A549 (cell line): ENCODE measurements around the gene PRR7. TPM values are rescaled to one million over a fixed set of nuclear protein-coding genes. Genes with fewer than 3 reads are reported as not detected.

ENCODE experiments used
- ATAC-seq, 2 experiments: fragments of 200-7000 bp in 1 of 2; fragments of >200 bp in 1 of 2; cut with Nextera tagmentation in 1 of 2; cut with Tn5 transposase in 1 of 2; 3 replicates each; pipeline versions ENCODE4 v1.8.0 to v1.9.1; 2018 to 2020; ENCODE audit warnings: mild to moderate bottlenecking in 1 of 2, moderate library complexity in 1 of 2
- CTCF ChIA-PET: fragments of 300-600 bp; sonication (Branson Sonifier 250); formaldehyde crosslinking; extraction: SDS; loops from one replicate; lab custom pipeline; 2021; ENCODE audit warnings: antibody characterized with exemption, inconsistent platforms; lab: Yijun Ruan, JAX
- POLR2A ChIA-PET: fragments of 350-600 bp; formaldehyde crosslinking; extraction: SDS; loops from one replicate; lab custom pipeline; 2021; ENCODE audit warnings: antibody characterized with exemption, inconsistent platforms; lab: Yijun Ruan, JAX
- DNase-seq, 2 experiments: peaks; one replicate each; pipeline versions ENCODE4 v3.0.0 to v3.0.0-alpha.2; 2011 to 2016; ENCODE audit warnings: low read depth in 1 of 2, low spot score in 1 of 2
- FAIRE-seq: peaks from 2 replicates; lab custom pipeline; 2011; peaks lifted over from hg19 to GRCh38; lab: Jason Lieb, UNC
- H3K27ac ChIP-seq, 2 experiments: fragments of >200 bp; sonication (Bioruptor Twin); formaldehyde crosslinking; 3 replicates each; pipeline ENCODE4 v1.5.1; 2016 to 2017
- H3K4me1 ChIP-seq: fragments of >200 bp; sonication (Bioruptor Twin); formaldehyde crosslinking; 3 replicates; pipeline ENCODE4 v1.6.1; 2016
- H3K4me2 ChIP-seq: fragments of >200 bp; sonication (Bioruptor Twin); formaldehyde crosslinking; 3 replicates; pipeline ENCODE4 v1.6.1; 2016
- H3K4me3 ChIP-seq: fragments of >200 bp; sonication (Bioruptor Twin); formaldehyde crosslinking; 3 replicates; pipeline ENCODE4 v1.5.1; 2016
- H3K9me3 ChIP-seq: fragments of >200 bp; sonication (Bioruptor Twin); formaldehyde crosslinking; 3 replicates; pipeline ENCODE4 v1.6.1; 2016
- ATOH8 ChIP-seq: fragments of 250-450 bp; sonication (Bioruptor Pico); IDR thresholded peaks from 2 replicates; pipeline ENCODE4 v1.5.0; 2020; ENCODE audit warnings: low read depth, mild to moderate bottlenecking, moderate library complexity
- BHLHE40 ChIP-seq: IDR thresholded peaks from 2 replicates; pipeline ENCODE4 v1.6.1; 2012; ENCODE audit warnings: low read depth, low read length, inconsistent platforms
- CBX8 ChIP-seq: fragments of 200-600 bp; sonication (generic); IDR thresholded peaks from 2 replicates; pipeline ENCODE4 v1.6.1; 2016
- CHD2 ChIP-seq: fragments of 150-350 bp; IDR thresholded peaks from 2 replicates; pipeline ENCODE4 v1.6.1; 2014; ENCODE audit warnings: low read length; ENCODE audit not compliant: partially characterized antibody
- CTCF ChIP-seq: fragments of >200 bp; sonication (Bioruptor Twin); formaldehyde crosslinking; IDR thresholded peaks from 3 replicates; pipeline ENCODE4 v1.5.1; 2016
- ELK1 ChIP-seq: fragments of 150-350 bp; IDR thresholded peaks from 2 replicates; pipeline ENCODE4 v1.6.1; 2014; ENCODE audit warnings: low read depth, mild to moderate bottlenecking, low read length
- FOSL2 ChIP-seq, 2 experiments: fragments of 450-650 bp in 1 of 2; fragments of >200 bp in 1 of 2; sonication (Bioruptor Twin) in 1 of 2; formaldehyde crosslinking; IDR thresholded peaks; 2 replicates each; pipeline versions ENCODE4 v1.5.0 to v1.6.1; 2016 to 2020; ENCODE audit warnings: mild to moderate bottlenecking in 1 of 2, moderate library complexity in 1 of 2
- FOXS1 ChIP-seq: fragments of 250-450 bp; sonication (Bioruptor Pico); IDR thresholded peaks from 2 replicates; pipeline ENCODE4 v1.5.0; 2020; ENCODE audit warnings: mild to moderate bottlenecking, moderate library complexity
- MAFK ChIP-seq: fragments of 450-650 bp; IDR thresholded peaks from 2 replicates; pipeline ENCODE4 v1.6.1; 2014; ENCODE audit not compliant: partially characterized antibody
- MAX ChIP-seq: IDR thresholded peaks from 2 replicates; pipeline ENCODE4 v1.6.1; 2012
- MAZ ChIP-seq: fragments of 150-350 bp; IDR thresholded peaks from 2 replicates; pipeline ENCODE4 v1.6.1; 2014; ENCODE audit warnings: antibody characterized with exemption, low read depth, low read length, borderline replicate concordance
- MYC ChIP-seq: IDR thresholded peaks from 2 replicates; pipeline ENCODE4 v1.6.1; 2012; ENCODE audit warnings: mild to moderate bottlenecking, inconsistent platforms, low read length, improper control_type of control experiment, borderline replicate concordance
- NPAS2 ChIP-seq: fragments of 250-450 bp; sonication (Bioruptor Pico); IDR thresholded peaks from 2 replicates; pipeline ENCODE4 v1.8.0; 2022; ENCODE audit warnings: mild to moderate bottlenecking, moderate library complexity, borderline replicate concordance
- PHF8 ChIP-seq: fragments of 200-600 bp; sonication (generic); IDR thresholded peaks from 2 replicates; pipeline ENCODE4 v1.6.1; 2016; ENCODE audit warnings: low read depth, mild to moderate bottlenecking, antibody characterized with exemption, moderate library complexity, borderline replicate concordance
- POLR2A ChIP-seq: IDR thresholded peaks from 2 replicates; pipeline ENCODE4 v1.6.1; 2012; ENCODE audit warnings: mild to moderate bottlenecking, low read length
- POLR2AphosphoS2 ChIP-seq: conservative IDR thresholded peaks from 2 replicates; pipeline ENCODE4 v1.6.1; 2012; ENCODE audit warnings: low read length, improper control_type of control experiment, inconsistent platforms
- RAD21 ChIP-seq, 2 experiments: fragments of >200 bp in 1 of 2; sonication (Bioruptor Twin) in 1 of 2; formaldehyde crosslinking in 1 of 2; IDR thresholded peaks in 1 of 2; conservative IDR thresholded peaks in 1 of 2; 2 replicates in 1 of 2; 3 replicates in 1 of 2; pipeline ENCODE4 v1.6.1; 2012 to 2018; ENCODE audit warnings: inconsistent platforms in 1 of 2
- RFX5 ChIP-seq: fragments of 450-650 bp; IDR thresholded peaks from 2 replicates; pipeline ENCODE4 v1.7.1; 2014; ENCODE audit warnings: antibody characterized with exemption, mild to moderate bottlenecking, moderate library complexity
- SMC3 ChIP-seq: fragments of >200 bp; sonication (Bioruptor Twin); formaldehyde crosslinking; IDR thresholded peaks from 3 replicates; pipeline ENCODE4 v1.6.1; 2018; ENCODE audit warnings: inconsistent platforms
- USF2 ChIP-seq: fragments of 450-650 bp; IDR thresholded peaks from 2 replicates; pipeline ENCODE4 v1.6.1; 2014; ENCODE audit warnings: antibody characterized with exemption
- ZFP36 ChIP-seq: fragments of 450-650 bp; IDR thresholded peaks from 2 replicates; pipeline ENCODE4 v1.6.1; 2014; ENCODE audit warnings: borderline replicate concordance; ENCODE audit not compliant: partially characterized antibody
- ZNF302 ChIP-seq: fragments of 250-450 bp; sonication (Bioruptor Pico); IDR thresholded peaks from 2 replicates; pipeline ENCODE4 v1.9.0; 2021; ENCODE audit warnings: inconsistent platforms, mild to moderate bottlenecking, moderate library complexity
- WGBS: methylation state at CpG from one replicate; pipeline ENCODE4 v1.1.6; 2017; ENCODE audit errors: missing lambda C conversion rate; 5-methylcytosine and 5-hydroxymethylcytosine counted together
- polyA plus RNA-seq, 4 experiments: library from polyadenylated mRNA; depleted of rRNA in 3 of 4; stranded (reverse); fragments of >200 nt; fragmentation: RNase III in 1 of 4; extraction: RNeasy Plus Mini Kit Qiagen cat#74134 plus additional on column Dnase treatment in 1 of 4; gene quantifications; 2 replicates in 3 of 4; 3 replicates in 1 of 4; pipeline ENCODE4 v1.2.3, GENCODE V29; 2011 to 2017

Gene PRR7
- polyA plus RNA-seq, 2 of the 4 experiments (the other 2 are of a cell fraction): 2.2 to 11.0 TPM

- POLR2A ChIA-PET: interaction anchor here (0.6 to 4.0 kb wide), 5 partner anchors 16 to 52 kb away, joined by 3 to 35 read pairs (median 4); partner anchors contain the start of genes GRK6 and PDLIM7
- 0% methylated on average over 9 of the region's 80 CpGs for WGBS
- no peak for FAIRE-seq
Observed at GRCh38 chr5:177455036-177455660, 8.5 kb downstream of the PRR7 start.

More at GRCh38 chr5:177455036-177455660, 8.5 kb downstream of the PRR7 start:
- TF ChIP-seq RAD21 (conservative IDR thresholded peaks at IDR 0.05 in 1 of 2, IDR thresholded peaks at IDR 0.05 in 1 of 2) (peak in 1 of 2 experiments; percentile 27; a peak in 1 of 5 replicates), PHF8 (peak; percentile 50; the same call in 1 of the 2 replicates), MAZ (0 out of 2 replicates have a peak, but pooled peaks have one; percentile 13), CTCF (peak; percentile 69), ELK1 (0 out of 2 replicates have a peak, but pooled peaks have one; percentile 69), RFX5 (no peak), USF2 (peak; percentile 36; the same call in 1 of the 2 replicates), ZFP36 (no peak), BHLHE40 (0 out of 2 replicates have a peak, but pooled peaks have one; percentile 22), CHD2 (no peak), NPAS2 (CRISPR knock-in tag) (peak; percentile 38; the same call in 1 of the 2 replicates), CBX8 (no peak), SMC3 (peak; percentile 39; the same call in 1 of the 3 replicates), POLR2AphosphoS2 (no peak), MAX (peak; percentile 78; the same call in 1 of the 2 replicates), FOSL2 (IDR thresholded peaks at IDR 0.05) (no peak), FOSL2 (CRISPR knock-in tag; IDR thresholded peaks at IDR 0.05) (peak; percentile 5; the same call in 1 of the 2 replicates), ATOH8 (CRISPR knock-in tag) (0 out of 2 replicates have a peak, but pooled peaks have one; percentile 20), MAFK (no peak), MYC (peak; percentile 66; the same call in 1 of the 2 replicates), FOXS1 (0 out of 2 replicates have a peak, but pooled peaks have one; percentile 9), POLR2A (peak; percentile 30; the same call in 1 of the 2 replicates), ZNF302 (CRISPR knock-in tag) (no peak)
- DNase-seq (peak; percentile 84), ATAC-seq (peak; percentile 42 to 59)
- Histone ChIP-seq H3K4me2 (peak overlapping the region; percentile 96), H3K4me1 (peaks cover 10% of the 10 kb centered on the region), H3K9me3 (no peaks in the 10 kb centered on the region), H3K4me3 (peak overlapping the region; percentile 61), H3K27ac (peak overlapping the region; percentile 71 to 86)
- CTCF ChIA-PET: interaction anchor here (0.6 to 25.5 kb wide), 23 partner anchors 13 to 1093 kb away, joined by 3 to 871 read pairs (median 6); partner anchors contain the start of genes DBN1, F12, GRK6 and MXD3
